Lower leg skin (tissue), 3 donors: Measurements from ENCODE around the gene TGOLN2.

ENCODE experiments used
- POLR2A ChIP-seq, 2 donors: fragments of 450-650 bp; IDR thresholded peaks; one replicate each; pipeline ENCODE4 v1.6.1; 2016 to 2017; ENCODE audit warnings: antibody characterized with exemption in 2 of 2, mild to moderate bottlenecking in 1 of 2, moderate library complexity in 1 of 2
- TF ChIP-seq, protein P1 (sequence below), 3 donors: fragments of 450-650 bp; IDR thresholded peaks; one replicate each; pipeline ENCODE4 v1.5.1; 2016; ENCODE audit warnings: antibody characterized with exemption in 3 of 3, mild to moderate bottlenecking in 3 of 3, moderate library complexity in 2 of 3

GRCh38 chr2:85367180-85367579, 39.4 kb upstream of the TGOLN2 start:
- TF ChIP-seq, protein P1, sequence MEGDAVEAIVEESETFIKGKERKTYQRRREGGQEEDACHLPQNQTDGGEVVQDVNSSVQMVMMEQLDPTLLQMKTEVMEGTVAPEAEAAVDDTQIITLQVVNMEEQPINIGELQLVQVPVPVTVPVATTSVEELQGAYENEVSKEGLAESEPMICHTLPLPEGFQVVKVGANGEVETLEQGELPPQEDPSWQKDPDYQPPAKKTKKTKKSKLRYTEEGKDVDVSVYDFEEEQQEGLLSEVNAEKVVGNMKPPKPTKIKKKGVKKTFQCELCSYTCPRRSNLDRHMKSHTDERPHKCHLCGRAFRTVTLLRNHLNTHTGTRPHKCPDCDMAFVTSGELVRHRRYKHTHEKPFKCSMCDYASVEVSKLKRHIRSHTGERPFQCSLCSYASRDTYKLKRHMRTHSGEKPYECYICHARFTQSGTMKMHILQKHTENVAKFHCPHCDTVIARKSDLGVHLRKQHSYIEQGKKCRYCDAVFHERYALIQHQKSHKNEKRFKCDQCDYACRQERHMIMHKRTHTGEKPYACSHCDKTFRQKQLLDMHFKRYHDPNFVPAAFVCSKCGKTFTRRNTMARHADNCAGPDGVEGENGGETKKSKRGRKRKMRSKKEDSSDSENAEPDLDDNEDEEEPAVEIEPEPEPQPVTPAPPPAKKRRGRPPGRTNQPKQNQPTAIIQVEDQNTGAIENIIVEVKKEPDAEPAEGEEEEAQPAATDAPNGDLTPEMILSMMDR (IDR thresholded peaks at IDR 0.05), result no peak
- no peak for TF ChIP-seq POLR2A (IDR thresholded peaks at IDR 0.05)
